ENCODE measurements around the gene SMAD3.

GRCh38 chr15:67049351-67050044, 15.9 kb upstream of the SMAD3 start:
- TF ChIP-seq CTCF (conservative IDR thresholded peaks at IDR 0.05; ENCODE audit: low read depth, low read length) (no peak), POLR2A (IDR thresholded peaks at IDR 0.05; ENCODE audit: low read depth, low read length) (no peak), CHD1 (IDR thresholded peaks at IDR 0.05; ENCODE audit: low read depth, low read length) (0 out of 2 replicates have a peak, but pooled peaks have one; percentile 32), SMC3 (IDR thresholded peaks at IDR 0.05; ENCODE audit: low read depth, low read length) (no peak), FOS (IDR thresholded peaks at IDR 0.05; ENCODE audit: low read depth, low read length) (0 out of 2 replicates have a peak, but pooled peaks have one; percentile 37), USF2 (IDR thresholded peaks at IDR 0.05; ENCODE audit: low read depth, low read length) (no peak), CEBPB (IDR thresholded peaks at IDR 0.05; ENCODE audit: low read depth, low read length) (peak; percentile 52), ELK1 (IDR thresholded peaks at IDR 0.05; ENCODE audit: borderline replicate concordance, low read depth, low read length) (no peak), MAZ (IDR thresholded peaks at IDR 0.05; ENCODE audit: borderline replicate concordance, low read depth, low read length) (no peak), RAD21 (IDR thresholded peaks at IDR 0.05; ENCODE audit: low read length) (peak; percentile 25; the same call in 1 of the 2 replicates), MAFK (IDR thresholded peaks at IDR 0.05; ENCODE audit: low read depth, low read length) (peak; percentile 73), BHLHE40 (IDR thresholded peaks at IDR 0.05; ENCODE audit: low read depth, low read length) (peak; percentile 19)
